Stimulated activated CD8-positive, alpha-beta memory T cell treated with anti-CD3 and anti-CD28 coated beads, Interleukin-12 subunit alpha, Interleukin-12 subunit beta, amount 100 ng/mL, for 4 hours (primary cell): Measurements from ENCODE around the gene AKT2.

ENCODE experiments used
- DNase-seq: peaks from one replicate; pipeline ENCODE4 v3.0.0-alpha.2; 2020; ENCODE audit warnings: low read depth

Gene AKT2

DNA sequence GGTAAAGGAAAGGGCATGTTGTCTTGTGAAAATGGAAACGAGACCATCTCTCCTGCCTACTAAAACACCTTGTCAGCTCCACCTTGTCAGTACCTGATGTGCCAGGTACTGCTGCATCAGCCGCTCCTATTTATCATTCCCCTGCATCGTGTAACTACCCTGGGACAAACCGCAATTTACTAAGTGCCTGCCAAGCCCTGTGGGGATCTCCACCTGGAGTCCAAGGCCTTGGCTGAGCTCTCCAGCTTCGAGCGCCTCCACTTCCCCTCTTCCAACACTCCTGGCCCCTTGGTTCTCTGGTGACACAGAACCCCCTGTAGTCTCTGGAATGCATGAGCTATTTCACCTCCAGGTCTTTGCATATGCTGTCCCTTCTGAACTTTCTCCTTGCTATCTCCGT is 32.8 kb downstream of the AKT2 start:
- DNase-seq, result no peak

DNA sequence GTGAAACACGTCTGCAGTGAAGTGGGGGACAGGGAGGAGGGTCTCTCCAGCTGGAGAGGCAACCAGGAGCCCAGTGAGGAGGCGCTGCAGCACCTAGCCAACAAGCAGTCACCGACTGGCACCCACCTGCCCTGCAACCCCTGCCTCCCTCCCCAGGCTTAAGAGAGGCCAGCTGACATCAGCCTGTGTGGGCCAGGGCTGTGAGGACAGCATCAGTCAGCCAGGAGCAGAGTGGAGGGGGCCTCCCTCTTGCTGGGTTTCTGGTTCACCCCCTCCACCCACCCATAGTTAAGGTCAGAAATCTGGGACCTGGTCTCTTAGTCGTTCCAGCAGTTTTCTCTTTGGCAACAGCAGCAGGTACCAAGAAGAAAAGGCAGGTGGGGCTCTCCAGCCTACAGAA is 33.2 kb downstream of the AKT2 start:
- no peak for DNase-seq

- DNase-seq, result no peak
Observed at GRCh38 chr19:40251244-40251643, 33.9 kb downstream of the AKT2 start.

- DNase-seq, result no peak
Observed at GRCh38 chr19:40249781-40250180, 35.4 kb downstream of the AKT2 start.

- DNase-seq, result no peak
Observed at GRCh38 chr19:40249201-40249600, 35.9 kb downstream of the AKT2 start.

- no peak for DNase-seq
Observed at GRCh38 chr19:40247735-40248262, 37.3 kb downstream of the AKT2 start.

GRCh38 chr19:40247178-40247577 is 38.0 kb downstream of the AKT2 start:
- no peak for DNase-seq

GRCh38 chr19:40246292-40247073 is 38.7 kb downstream of the AKT2 start:
- DNase-seq, result no peak

- DNase-seq, result no peak
Observed at GRCh38 chr19:40245506-40246128, 39.5 kb downstream of the AKT2 start.

DNA sequence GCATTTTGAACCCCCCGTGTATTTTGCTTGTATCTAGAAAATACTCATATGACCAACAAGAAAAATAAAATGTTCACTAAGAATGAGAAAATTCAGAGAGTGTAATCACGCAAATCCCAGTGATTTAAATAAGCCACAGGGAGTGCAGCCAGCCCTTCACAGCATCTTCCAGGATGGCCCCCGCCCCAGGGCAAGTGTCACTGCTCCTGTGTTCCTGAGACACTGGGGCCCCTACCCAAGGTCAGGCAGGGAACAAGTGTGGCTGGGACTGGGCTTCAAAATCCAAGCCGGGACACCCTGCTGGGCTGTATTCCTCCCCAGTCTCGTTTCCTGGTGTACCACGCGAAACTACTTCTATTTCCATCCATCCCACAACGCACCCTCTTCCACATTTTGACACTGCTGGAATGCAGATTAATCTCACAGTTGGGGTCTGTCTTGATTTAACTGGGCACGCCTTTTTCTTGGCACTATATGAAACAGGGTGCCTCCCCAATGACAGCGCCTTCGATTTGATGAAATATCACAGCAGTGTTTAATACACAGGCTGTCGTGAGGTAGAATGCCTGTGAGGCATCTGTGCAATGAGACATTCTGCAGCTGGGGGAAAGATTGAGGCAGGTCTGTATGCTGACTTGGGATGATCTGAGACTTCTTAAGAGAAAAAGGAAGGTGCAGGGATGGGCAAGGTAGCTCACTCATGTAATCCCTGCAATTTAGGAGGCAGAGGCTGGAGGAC is 40.4 kb downstream of the AKT2 start:
- DNase-seq, result no peak

- no peak for DNase-seq
Observed at GRCh38 chr19:40243181-40243580, 42.0 kb downstream of the AKT2 start.

DNA sequence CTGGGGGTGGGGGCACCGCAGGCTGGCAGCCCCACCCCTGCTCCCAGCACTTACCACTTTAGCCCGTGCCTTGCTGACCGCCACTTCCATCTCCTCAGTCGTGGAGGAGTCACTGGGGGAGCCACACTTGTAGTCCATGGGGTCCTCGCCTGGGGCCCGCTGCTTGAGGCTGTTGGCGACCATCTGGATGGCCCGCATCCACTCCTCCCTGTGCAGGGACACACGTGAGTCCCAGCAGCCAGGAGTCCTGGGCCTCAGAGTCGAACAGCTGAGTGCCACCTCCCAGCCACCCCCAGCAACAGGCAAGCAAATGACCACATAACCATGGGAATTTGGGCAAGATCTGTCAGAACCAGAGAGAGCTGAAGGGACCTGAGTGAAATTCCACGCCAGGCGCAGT is 42.7 kb downstream of the AKT2 start:
- DNase-seq, result no peak

DNA sequence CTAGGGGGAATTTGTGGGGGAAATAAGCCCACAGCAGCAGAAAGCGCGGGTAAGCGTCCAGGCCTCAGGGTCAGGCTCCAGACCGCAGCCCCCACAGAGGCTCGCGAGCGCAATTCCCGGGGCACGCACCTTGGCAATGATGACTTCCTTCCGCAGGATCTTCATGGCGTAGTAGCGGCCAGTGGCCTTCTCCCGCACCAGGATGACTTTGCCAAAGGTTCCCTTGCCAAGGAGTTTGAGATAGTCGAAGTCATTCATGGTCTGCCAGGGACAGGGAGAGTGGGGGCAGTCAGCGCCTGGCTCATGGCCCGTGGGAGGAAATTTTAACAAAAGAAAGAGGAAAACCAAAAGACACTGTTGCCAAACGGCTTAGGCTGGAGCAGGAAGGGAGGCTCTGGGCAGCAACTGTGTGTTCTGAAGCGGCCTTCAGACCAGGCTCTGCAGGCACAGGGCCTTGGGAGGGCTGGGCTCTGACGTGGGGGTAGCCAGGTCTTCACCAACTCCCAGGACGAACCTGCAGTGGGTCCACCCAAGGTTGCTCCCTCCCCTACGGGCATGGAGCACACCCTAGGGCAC is 43.2 kb downstream of the AKT2 start:
- DNase-seq, result no peak

DNA sequence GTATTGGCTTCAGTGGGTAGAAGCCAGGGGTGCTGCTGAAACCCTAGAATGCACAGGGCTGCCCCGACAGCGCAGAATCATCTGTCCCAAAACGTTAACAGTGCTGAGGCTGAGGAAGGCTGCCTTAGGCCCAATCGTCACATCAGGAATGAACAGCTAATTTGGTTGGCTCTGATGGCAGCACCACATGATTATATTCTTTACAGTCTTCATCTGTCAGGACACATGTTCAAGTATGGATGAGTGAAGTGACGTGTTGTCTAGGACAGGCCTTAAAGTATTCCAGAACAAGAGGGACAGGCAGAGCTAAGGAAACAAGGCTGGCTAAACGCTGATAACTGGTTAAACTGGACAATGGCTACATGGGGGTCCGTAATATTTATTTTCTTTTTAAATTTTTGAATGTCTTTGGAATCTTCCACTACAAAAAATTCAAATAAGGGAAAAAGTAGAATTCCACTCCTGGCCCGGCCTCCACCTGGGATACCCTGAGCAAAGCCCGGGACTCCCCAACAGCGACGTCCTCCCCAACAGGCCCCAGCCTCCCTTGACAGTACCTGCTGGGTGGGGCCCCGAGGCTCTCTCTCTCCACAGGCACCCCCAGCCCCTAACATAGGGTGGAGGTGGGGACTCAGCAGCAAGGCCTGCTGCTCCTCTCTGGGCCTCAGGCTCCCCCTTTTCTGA is 43.9 kb downstream of the AKT2 start:
- no peak for DNase-seq

DNA sequence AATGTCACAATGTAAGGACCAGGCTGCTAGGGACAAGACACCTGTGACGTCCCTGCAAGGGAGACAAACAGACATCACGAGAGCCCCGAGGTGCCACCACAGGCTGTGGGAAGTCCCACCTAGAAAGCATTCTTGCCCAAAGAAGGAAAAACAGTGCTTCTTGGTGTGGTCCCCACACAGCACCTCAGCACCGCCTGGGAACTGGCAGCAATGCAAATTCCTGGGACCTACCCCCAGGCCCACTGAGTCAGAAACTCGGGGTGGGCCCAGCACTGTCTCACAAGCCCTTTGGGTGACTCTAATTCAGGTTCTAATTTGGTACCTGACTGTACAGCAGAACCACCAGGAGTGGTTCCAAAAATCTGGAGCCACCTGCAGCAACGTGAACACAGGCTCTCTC is 44.8 kb downstream of the AKT2 start:
- no peak for DNase-seq

- no peak for DNase-seq
Observed at GRCh38 chr19:40239415-40240226, 45.5 kb downstream of the AKT2 start.

DNA sequence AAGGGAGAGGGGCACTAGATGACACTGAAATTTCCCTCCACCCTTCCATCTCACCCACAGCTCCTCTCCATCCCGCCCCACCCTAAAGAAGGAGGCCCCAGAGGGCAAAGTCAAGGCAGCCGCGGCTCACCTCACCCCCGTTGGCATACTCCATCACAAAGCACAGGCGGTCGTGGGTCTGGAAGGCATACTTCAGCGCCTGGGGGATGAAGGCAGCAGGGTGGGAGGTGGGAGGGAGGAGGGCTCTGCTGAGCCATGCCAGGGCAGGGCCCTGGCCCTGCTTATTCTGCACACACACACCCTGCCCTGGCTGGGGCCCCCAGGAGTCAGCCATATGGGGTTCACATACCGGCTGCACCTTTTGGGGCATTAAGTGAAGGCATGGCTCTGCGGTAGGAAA is 46.4 kb downstream of the AKT2 start:
- no peak for DNase-seq

DNA sequence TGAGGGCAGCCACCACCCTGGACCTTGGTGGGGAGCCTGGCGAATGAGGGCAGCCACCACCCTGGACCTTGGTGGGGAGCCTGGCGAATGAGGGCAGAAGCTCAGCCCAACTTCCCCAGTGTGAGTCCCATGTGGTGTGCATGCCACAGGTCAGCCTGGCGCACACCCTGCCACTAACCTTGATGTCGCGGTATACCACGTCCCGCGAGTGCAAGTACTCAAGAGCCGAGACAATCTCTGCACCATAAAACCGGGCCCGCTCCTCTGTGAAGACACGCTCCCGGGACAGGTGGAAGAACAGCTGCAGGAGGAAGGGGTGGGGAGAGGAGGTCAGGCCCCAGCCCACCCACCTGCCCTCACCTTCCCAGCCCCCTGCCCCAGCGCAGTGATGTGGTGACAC is 47.4 kb downstream of the AKT2 start:
- no peak for DNase-seq

DNA sequence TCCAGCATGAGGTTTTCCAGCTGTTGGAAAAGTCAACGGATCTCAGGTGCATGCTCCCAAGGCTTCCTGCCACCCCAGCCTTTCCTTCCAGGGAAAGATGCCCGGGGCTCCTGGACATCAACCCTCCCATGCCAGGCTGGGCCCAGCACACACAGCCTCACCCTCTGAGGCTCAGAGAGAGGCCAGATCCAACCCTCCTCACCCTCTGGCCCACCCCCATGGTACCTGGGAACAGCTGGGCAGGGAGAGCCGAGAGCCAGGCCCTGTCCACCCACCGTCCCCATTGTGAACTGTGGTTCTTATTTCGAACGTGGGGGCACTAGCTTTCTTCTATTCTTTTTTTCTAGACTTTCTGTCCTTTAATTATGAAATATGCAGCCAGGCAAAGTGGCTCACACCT is 48.8 kb downstream of the AKT2 start:
- DNase-seq, result no peak

DNA sequence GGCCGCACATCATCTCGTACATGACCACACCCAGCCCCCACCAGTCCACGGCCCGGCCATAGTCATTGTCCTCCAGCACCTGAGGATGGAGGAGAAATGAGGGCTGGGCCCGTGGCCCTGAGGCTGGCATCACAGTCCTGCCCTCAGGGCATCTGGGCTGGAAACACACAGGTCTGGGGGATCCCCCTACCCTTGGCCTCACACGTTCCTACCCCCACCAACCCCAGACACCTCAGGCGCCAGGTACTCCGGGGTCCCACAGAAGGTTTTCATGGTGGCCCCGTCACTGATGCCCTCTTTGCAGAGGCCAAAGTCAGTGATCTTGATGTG is 49.2 kb downstream of the AKT2 start:
- DNase-seq, result no peak
